Osteocyte (in vitro differentiated cells): ENCODE results near the gene CLEC4D. TPM values are rescaled to one million over a fixed set of nuclear protein-coding genes. Genes with fewer than 3 reads are reported as not detected.
A peak's percentile ranks its signal among the peaks of the same experiment; 100 is the strongest.
"Not testable (repeated sequence)": the region's sequence is repeated elsewhere in the genome, so short reads cannot be mapped to it uniquely, and the experiment has no call there.

Experiments used
- DNase-seq: peaks from one replicate; pipeline ENCODE4 v3.0.0; 2021; ENCODE audit warnings: mixed read lengths; ENCODE audit not compliant: unreplicated experiment; ENCODE audit errors: extremely low spot score
- H3K27ac Mint-ChIP-seq: one replicate; pipeline ENCODE4 v1.8.0; 2021; ENCODE audit warnings: mild to moderate bottlenecking, mixed read lengths; ENCODE audit not compliant: unreplicated experiment
- H3K27me3 Mint-ChIP-seq: one replicate; pipeline ENCODE4 v1.8.0; 2021; ENCODE audit warnings: mixed read lengths; ENCODE audit not compliant: unreplicated experiment
- H3K36me3 Mint-ChIP-seq: one replicate; pipeline ENCODE4 v1.8.0; 2021; ENCODE audit warnings: mixed read lengths; ENCODE audit not compliant: unreplicated experiment
- H3K4me1 Mint-ChIP-seq: one replicate; pipeline ENCODE4 v1.8.0; 2021; ENCODE audit warnings: mixed read lengths; ENCODE audit not compliant: unreplicated experiment
- H3K4me3 Mint-ChIP-seq: one replicate; pipeline ENCODE4 v1.8.0; 2021; ENCODE audit warnings: mild to moderate bottlenecking, moderate library complexity, mixed read lengths; ENCODE audit not compliant: unreplicated experiment
- H3K9me3 Mint-ChIP-seq: one replicate; pipeline ENCODE4 v1.8.0; 2021; ENCODE audit warnings: mixed read lengths; ENCODE audit not compliant: unreplicated experiment
- total RNA-seq: library from RNA; stranded (reverse); gene quantifications from 2 replicates; pipeline ENCODE4 v1.2.1, GENCODE V29; 2021
- TF ChIP-seq, protein P1 (sequence below): fragments of 200-600 bp; sonication (generic); IDR thresholded peaks from 2 replicates; pipeline ENCODE4 v1.5.0; 2021; ENCODE audit warnings: antibody characterized with exemption, mild to moderate bottlenecking, moderate library complexity

CLEC4D gene
- total RNA-seq, 1 donor from 2014 or later, result not detected

DNA sequence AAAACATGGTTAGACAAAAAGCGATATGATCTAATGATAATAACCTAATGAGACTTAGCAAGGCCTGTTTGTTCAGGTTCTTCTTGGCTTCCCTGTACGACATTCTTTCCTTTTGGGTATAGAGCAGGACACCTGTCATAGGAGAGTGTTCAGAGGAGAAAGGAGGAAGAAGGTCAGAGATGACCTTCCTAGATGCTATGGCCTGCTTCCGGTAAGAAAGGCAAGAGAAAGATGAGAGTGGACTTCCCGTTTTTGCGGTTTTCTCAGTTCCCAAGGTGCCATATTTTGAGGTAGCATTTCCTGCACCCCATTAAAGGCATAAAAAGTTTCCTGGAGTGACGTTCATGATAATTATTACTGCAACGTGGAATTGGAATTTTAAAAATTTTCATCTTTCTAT is 18.7 kb downstream of the CLEC4D start:
- Mint-ChIP-seq H3K27ac (no peak overlapping the region), H3K36me3 (no peaks in the 10 kb centered on the region), H3K9me3 (no peaks in the 10 kb centered on the region), H3K27me3 (peaks cover 7% of the 10 kb centered on the region), H3K4me3 (no peak overlapping the region), H3K4me1 (no peaks in the 10 kb centered on the region)
- TF ChIP-seq, protein P1, sequence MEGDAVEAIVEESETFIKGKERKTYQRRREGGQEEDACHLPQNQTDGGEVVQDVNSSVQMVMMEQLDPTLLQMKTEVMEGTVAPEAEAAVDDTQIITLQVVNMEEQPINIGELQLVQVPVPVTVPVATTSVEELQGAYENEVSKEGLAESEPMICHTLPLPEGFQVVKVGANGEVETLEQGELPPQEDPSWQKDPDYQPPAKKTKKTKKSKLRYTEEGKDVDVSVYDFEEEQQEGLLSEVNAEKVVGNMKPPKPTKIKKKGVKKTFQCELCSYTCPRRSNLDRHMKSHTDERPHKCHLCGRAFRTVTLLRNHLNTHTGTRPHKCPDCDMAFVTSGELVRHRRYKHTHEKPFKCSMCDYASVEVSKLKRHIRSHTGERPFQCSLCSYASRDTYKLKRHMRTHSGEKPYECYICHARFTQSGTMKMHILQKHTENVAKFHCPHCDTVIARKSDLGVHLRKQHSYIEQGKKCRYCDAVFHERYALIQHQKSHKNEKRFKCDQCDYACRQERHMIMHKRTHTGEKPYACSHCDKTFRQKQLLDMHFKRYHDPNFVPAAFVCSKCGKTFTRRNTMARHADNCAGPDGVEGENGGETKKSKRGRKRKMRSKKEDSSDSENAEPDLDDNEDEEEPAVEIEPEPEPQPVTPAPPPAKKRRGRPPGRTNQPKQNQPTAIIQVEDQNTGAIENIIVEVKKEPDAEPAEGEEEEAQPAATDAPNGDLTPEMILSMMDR, result no peak
- no peak for DNase-seq

DNA sequence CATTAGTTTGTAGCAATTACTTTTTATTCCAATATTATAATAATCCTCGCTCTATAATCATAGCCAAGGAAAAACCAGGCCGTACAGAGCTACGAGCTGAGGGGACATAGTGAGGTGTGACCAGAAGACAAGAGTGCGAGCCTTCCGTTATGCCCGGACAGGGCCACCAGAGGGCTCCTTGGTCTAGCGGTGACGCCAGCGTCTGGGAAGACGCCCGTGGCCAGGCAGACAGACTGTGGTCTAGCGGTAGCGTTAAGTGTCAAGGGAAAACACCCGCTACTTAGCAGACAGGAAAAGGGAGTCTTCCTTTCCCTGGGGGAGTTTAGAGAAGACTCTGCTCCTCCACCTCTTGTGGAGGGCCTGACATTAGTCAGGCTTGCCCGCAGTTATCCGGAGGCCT is 24.5 kb downstream of the CLEC4D start:
- H3K9me3 Mint-ChIP-seq, H3K27ac Mint-ChIP-seq, DNase-seq, H3K4me1 Mint-ChIP-seq, H3K4me3 Mint-ChIP-seq, H3K36me3 Mint-ChIP-seq: not testable (repeated sequence)
- TF ChIP-seq, protein P1, result peak; percentile 26
- H3K27me3 Mint-ChIP-seq, result peaks cover 16% of the 10 kb centered on the region

DNA sequence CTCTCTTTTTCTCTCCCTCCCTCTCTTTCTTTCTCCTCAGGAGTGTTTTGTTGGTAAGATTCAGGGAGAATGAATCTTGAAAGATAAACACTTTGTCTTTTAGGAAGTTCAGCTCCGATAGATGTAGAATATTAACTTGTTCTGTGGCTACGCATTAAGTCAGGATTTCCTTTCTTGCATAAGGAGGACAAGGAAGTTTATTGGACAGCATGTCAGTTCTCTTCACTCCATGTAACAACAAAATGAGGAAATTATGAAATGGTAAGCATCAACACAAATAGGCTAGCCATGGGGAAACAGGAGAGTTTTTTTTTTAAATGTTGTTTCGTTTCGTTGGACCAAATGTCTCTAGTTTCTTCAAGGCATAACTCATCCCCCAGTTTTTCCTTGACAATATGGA is 27.5 kb downstream of the CLEC4D start, which contains the start of gene CLEC4E:
Gene CLEC4E, minus strand, starts transcription at position 75 of the 400 bp plus-strand sequence. CDS start 108 bp downstream, outside the sequence.
- not testable (repeated sequence) for H3K36me3 Mint-ChIP-seq, DNase-seq, H3K9me3 Mint-ChIP-seq, H3K4me1 Mint-ChIP-seq, H3K27ac Mint-ChIP-seq, H3K4me3 Mint-ChIP-seq
- H3K27me3 Mint-ChIP-seq, result peaks cover 14% of the 10 kb centered on the region

- peaks cover 17% of the 10 kb centered on the region for H3K27me3 Mint-ChIP-seq
- H3K27ac Mint-ChIP-seq, result no peak overlapping the region
- H3K4me3 Mint-ChIP-seq, result no peak overlapping the region
- H3K4me1 Mint-ChIP-seq, result no peaks in the 10 kb centered on the region
- TF ChIP-seq, protein P1, result no peak
- no peaks in the 10 kb centered on the region for H3K36me3 Mint-ChIP-seq
- H3K9me3 Mint-ChIP-seq, result no peaks in the 10 kb centered on the region
- no peak for DNase-seq
These were observed 28.3 kb downstream of the CLEC4D start for GRCh38 chr12:8541562-8541961.

- Mint-ChIP-seq H3K4me1 (no peaks in the 10 kb centered on the region), H3K9me3 (no peaks in the 10 kb centered on the region), H3K27me3 (peaks cover 26% of the 10 kb centered on the region), H3K27ac (no peak overlapping the region), H3K4me3 (peak overlapping the region; percentile 37), H3K36me3 (no peaks in the 10 kb centered on the region)
- TF ChIP-seq, protein P1, result peak; percentile 92
- DNase-seq, result peak; percentile 86
These were observed 31.0 kb downstream of the CLEC4D start for GRCh38 chr12:8544295-8544694.

DNA sequence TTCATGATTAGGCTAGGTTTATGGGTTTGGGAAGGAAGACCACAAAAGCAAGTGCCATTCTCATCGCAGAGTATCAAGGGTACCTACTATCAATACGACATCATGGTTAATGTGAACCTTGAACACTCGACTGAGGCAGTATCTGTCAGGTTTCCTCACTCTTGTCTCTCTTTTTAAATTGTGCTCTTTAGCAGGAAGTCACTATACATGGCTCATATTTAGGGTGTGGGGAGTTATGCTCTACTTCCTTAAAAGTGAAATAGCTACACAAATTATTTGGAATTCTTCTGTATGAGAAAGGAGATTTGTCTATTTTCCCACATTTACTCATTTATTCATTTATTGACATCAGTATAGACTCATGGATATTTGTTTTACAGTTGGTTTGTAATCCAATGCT is 33.3 kb downstream of the CLEC4D start:
- H3K4me1 Mint-ChIP-seq, result no peaks in the 10 kb centered on the region
- no peak overlapping the region for H3K27ac Mint-ChIP-seq
- no peaks in the 10 kb centered on the region for H3K36me3 Mint-ChIP-seq
- no peak overlapping the region for H3K4me3 Mint-ChIP-seq
- no peak for DNase-seq
- TF ChIP-seq, protein P1, result no peak
- H3K27me3 Mint-ChIP-seq, result peaks cover 14% of the 10 kb centered on the region
- H3K9me3 Mint-ChIP-seq, result no peaks in the 10 kb centered on the region
